NCI-H69 (cell line): ENCODE results near the gene CHAC1.
A peak's percentile ranks its signal among the peaks of the same experiment; 100 is the strongest.

Experiments
- DNase-seq: peaks from one replicate; lab custom pipeline; 2025; lab: John Stamatoyannopoulos, UW

Gene CHAC1

DNA sequence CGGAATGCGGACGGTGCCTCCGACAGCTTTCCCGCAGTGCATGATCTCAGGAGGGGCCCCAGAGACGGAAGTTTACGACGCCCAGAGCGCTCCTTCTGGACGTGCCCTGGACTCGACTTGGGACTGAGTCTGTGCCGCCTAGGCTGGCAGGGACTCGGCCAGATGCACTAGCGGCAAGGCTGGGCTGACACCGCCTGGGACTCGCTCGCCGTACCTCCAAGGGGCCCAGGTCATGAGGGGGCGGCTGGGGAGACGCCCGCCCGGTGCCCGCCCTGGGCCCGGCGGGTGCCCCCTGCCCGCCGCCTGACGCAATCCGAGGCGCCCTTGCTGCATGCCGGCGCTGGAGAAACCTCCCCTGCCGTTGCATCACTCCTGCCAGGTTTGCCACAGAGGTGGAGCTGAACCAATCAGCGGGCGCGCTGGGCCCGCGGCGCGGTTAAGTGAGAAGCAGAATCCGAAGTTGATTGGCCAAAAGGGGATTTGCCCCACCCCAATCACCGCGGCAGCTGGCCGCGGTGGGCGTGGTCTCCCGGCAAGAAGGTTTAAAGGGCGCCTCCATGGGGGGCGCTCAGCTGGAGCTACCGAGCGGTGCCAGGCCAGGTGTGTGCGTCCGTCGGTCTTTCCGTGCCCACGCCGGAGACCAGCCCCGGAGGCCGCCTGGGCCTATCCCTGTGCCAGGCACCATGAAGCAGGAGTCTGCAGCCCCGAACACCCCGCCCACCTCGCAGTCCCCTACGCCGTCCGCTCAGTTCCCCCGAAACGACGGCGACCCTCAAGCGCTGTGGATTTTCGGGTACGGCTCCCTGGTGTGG is at the start of gene CHAC1:
Gene CHAC1, plus strand, starts transcription at position 571 of the 812 bp plus-strand sequence. Its CDS starts 113 bp downstream, at position 684.
- DNase-seq = peak; percentile 99

- no peak for DNase-seq
Observed at GRCh38 chr15:40904552-40905201, 48.6 kb upstream of the CHAC1 start.

DNA sequence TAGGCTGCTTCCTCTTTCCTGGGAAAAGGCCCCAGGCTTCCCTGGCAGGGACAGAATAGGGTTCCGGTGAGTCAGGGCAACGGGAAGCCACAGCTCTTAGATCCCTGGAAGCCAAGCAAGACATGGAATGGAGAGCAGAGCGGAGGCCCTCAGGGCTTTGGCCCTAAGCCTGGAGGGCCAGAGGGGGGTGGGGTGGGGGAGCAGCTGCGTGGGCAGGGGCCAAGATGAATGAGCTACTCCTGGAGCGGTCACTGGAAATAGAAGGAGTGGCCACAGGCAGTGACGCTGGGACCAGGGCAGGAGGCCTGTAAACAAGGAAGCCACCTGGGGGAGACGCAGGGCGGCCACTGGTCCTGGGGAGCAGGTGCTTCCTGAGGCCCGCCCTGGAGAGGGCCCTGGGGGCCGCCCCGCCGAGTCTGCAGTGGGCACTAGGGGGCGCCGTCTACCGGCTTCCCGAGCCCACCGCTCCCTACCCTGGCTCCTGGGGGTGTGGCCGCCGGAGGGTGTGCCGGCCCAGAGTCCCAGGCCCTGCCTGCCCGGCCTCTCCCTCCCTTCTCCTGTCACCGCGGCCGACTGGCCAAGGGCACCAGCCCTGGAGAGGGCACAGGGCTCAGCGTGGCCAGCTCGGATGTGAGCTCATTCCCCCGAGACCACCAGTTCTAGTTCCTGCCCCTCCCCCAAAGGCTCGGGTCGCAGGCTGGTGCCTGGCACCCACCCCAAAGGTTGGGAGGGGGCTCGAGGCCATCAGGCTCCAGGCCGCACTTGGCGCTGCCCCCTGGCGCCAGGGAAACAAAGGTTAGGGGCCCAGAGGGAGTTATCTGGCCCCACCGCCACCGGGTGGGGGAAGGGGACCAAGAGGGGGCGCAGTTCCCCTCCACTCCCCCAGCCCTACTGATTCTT is 46.9 kb upstream of the CHAC1 start:
- peak; percentile 97 for DNase-seq

DNA sequence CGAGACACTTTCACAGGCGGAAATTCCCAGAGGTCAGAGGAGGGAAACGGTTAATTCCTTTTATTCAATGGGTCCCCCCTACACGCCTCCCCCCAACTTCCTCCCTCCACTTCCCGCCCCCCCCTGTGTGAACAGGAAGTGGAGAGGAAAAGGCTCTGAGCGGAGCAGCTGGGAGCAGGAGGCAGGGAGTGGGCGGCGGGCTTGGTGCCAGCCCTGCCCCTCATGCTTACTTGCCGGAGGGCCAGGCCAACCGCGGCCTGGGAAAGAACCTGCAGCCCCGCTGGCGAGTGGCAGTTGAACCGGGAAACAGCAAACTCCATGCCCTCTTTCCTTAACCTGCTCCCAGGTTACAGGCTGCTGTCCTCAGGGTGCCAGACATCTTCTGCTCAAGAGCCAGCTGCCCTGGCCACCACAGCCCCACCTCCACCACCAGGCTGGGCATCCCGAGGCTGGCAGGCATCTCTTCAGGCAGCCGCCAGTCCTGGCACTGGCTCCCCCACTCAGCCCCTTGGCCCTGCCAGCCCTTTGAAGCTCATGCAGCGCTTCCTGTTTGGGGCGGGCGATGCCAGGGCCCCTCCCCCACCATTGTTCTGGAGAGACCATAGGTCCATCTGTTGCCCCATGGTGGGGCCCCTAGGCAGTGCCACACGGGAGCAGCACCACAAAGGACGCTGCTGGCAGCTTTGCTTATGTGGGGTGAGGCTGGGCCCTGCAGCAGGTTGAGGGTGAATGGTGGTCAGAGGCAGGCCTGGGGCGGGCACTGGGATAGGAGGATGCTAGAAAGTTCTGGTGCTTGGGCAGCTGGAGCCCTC is 46.1 kb upstream of the CHAC1 start:
- peak; percentile 98 for DNase-seq

DNA sequence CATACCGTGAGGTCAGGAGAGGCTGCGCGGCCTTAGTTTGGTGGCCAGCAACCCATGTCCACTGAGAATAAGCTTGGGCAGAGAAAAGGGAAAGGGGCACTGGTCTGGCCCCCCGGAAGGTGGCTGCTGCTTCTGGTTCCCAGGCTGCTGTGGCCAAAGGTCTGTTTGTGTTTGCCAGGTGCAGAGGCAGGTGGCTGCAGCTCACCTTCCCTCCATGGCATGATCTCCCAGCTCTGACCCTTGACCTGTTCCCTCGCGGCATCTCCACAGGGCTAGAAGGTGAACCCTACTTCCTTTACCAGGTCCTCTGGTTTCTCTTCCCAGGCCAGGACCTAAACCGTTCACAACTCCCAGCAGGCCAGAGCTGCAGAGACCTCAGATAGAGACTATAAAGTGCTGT is 45.2 kb upstream of the CHAC1 start:
- peak; percentile 42 for DNase-seq

DNA sequence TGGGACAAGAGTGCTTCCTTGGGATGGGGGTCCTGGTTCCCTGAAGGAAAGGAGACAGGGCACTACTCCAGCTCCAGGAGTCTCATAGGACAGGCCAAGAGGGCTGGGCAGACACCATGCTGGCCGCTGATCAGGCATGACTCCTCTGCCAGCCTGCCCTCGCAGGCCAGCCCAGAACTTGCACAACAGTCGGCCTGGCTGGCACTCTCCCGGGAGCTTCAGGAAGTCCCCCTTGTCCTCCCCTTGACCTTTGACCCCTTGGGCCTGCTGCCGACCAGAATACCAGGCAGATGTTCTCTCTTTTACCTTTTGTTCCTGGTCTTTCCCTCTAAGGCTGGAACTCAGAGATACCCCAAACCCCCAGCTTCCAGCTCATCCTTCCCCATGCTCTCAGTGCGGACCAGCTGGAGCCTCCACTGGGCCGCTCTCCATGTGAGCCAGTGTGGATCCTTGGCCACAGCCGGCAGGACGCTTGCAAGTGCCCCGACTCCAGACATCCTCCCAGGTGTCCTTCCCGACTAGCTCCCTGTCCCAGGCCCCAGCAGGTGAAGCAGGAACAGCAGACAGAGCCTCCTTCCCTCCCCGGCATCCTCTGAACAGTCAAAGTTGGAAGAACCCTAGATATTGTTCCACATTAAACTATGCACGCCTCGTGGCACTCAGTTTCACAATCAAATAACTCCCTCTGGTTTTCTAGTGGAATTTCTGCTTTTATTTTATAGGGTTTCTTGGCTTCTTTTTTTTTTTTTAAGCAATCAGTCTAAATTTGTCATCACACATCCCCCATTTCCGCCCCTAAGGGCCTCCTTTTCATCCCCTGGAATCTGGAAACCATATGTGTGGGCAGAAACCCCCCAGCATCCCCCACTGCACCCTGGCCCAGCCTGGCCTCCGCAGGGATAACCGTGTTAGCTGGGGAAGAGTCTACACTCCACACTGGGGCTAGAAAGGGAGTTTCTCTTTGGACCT is 43.3 kb upstream of the CHAC1 start:
- no peak for DNase-seq

DNA sequence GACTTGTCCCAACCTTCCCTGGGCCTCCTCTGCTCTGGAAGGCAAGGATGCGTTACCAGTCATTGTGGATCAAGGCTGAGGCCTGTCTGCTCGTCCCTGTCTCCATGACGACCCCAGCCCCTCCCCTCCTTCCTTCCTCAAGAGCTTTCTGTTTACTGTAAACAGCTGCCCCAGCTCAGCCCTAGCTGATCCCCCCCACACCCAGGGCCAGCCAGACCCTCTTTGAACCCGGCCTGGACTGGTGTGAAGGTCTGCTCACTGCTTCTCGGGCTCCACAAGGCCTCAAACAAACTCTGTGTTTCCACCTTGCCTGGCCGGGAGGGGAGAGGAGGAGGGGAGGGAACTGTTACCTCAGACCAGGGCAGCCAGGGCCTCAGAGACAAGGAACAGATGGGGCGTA is 42.1 kb upstream of the CHAC1 start:
- DNase-seq = peak; percentile 74

- no peak for DNase-seq
Observed at GRCh38 chr15:40911693-40912092, 41.6 kb upstream of the CHAC1 start.

DNA sequence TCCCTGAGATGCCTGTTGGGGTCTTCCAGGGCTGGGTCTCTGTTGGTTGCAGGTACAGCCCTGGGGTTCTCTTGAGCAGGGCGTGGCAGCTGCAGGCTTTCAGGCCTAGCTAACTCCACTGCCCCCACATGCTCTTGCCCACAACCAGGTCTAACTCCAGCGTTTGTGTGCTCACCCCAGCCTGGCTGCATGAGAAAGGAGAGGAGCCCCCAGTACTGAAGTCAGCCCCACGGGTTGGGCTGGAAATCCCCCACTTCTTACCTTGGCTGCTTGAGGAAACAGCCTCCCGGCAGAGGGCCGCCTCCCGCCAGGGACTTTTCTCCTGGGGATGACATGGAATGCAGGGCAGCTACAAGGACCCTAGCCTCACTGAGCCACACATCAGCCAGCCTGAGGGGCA is 40.8 kb upstream of the CHAC1 start:
- DNase-seq = no peak

- no peak for DNase-seq
Observed at GRCh38 chr15:40914013-40914412, 39.3 kb upstream of the CHAC1 start.

DNA sequence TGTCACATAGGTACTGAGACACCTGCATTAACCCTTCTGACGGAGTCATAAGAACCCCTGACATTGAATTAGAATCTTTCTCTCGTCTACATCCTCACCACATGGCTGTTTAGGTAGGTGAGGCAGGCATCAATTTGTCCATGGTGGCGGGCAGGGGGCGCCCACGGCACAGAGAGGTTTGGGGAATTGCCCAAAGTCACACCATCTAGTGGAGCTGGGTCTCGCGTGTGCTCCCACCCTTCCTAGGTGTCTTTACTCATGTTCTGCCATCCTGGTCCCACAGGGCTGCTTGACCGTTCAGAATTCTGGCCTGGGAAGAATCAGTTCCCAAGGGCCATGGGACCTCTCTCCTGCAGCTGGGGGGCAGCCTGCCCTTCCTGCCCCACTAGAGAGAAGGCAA is 38.8 kb upstream of the CHAC1 start:
- DNase-seq = no peak

DNA sequence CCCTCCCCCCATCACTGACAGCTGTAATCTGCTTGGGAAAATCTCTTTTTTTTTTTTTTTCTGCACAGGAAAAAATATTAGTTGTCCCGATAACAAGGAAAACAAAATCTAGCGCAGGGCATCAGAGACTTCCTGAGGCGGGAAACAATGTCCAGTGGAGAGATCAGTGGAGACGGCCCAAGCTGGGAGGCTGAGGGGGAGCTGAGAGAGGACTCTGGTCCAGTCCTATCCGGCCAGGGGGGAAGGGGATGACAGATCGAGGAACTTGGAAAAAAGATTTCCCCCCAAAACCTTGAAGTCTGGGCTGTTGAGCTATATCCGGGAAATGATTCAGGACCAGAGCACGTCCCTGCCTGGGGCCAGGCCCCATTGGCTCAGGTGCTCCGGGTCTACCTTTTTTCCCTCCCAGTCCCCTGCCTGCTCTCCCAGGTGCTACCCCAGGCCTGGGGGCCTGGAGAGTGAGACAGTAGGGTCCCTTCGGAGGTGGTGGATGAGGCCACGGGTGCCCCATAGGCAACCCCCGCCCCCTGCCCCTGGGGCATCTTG is 38.1 kb upstream of the CHAC1 start:
- no peak for DNase-seq

DNA sequence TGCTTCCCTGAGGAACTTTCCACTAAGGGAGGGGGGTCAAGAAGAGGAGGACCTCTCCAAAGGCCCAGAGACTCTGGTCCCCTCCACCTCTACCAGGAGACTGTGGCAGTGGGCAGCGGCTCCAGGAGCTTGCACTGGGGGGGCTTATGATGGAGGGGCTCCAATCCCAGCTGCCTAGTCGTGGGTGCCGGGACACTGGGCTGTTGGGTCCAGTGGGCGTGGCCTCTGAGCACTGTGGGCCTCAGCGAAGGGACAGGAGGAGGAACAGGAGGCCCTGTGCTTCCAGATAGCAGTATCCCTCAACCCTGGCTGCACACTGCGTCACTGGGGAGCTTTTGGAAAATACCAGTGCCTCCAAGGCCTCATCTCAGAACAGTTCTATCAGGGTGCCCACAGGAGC is 37.6 kb upstream of the CHAC1 start:
- no peak for DNase-seq

GRCh38 chr15:40917585-40917984 is 35.7 kb upstream of the CHAC1 start:
- no peak for DNase-seq

GRCh38 chr15:40918146-40918798 is 35.0 kb upstream of the CHAC1 start:
- DNase-seq = peak; percentile 89

GRCh38 chr15:40918799-40919392 is 34.4 kb upstream of the CHAC1 start:
- no peak for DNase-seq

DNA sequence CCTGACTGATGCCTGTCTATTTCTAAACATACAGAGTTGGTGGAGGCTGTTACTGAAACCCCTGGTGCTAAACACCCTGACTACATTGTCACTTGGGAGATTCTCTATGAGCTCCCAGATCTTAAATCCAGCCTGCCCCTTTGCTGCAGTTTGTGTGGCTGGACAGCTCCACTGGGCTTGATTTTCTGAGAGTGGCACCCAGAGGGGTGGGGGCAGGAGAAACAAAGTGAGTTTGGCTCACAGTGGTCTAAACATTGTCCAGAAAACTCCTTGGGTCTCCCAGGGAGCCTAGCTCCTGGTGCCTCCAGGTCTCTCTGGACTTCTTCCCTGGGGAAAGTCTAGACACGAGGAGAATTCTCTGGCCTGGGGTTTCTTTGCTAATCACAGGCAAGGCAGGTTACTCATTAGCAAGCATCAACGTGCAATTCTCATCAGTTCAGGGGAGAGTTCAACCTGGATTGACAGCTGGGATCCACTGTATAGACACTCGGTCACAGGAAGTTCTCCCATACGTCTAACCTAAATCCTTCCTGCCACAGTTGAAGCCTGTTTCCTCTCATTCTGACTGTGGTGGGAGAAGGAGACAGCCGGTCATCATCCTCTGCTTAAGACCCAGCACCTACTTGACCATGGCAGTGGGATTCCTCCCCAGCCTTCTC is 31.2 kb upstream of the CHAC1 start:
- DNase-seq = no peak

- DNase-seq = no peak
Observed at GRCh38 chr15:40922608-40923005, 30.7 kb upstream of the CHAC1 start.

GRCh38 chr15:40923551-40923950 is 29.7 kb upstream of the CHAC1 start:
- DNase-seq = no peak
